Embryonic facial prominence (tissue), 1 donor: Measurements from ENCODE around the gene OSBPL9.
"Not testable (repeated sequence)": the region's sequence is repeated elsewhere in the genome, so short reads cannot be mapped to it uniquely, and the experiment has no call there.

ENCODE experiments used
- DNase-seq: peaks from one replicate; pipeline ENCODE4 v3.0.0-alpha.2; 2016; ENCODE audit errors: extremely low spot score

OSBPL9 gene

DNA sequence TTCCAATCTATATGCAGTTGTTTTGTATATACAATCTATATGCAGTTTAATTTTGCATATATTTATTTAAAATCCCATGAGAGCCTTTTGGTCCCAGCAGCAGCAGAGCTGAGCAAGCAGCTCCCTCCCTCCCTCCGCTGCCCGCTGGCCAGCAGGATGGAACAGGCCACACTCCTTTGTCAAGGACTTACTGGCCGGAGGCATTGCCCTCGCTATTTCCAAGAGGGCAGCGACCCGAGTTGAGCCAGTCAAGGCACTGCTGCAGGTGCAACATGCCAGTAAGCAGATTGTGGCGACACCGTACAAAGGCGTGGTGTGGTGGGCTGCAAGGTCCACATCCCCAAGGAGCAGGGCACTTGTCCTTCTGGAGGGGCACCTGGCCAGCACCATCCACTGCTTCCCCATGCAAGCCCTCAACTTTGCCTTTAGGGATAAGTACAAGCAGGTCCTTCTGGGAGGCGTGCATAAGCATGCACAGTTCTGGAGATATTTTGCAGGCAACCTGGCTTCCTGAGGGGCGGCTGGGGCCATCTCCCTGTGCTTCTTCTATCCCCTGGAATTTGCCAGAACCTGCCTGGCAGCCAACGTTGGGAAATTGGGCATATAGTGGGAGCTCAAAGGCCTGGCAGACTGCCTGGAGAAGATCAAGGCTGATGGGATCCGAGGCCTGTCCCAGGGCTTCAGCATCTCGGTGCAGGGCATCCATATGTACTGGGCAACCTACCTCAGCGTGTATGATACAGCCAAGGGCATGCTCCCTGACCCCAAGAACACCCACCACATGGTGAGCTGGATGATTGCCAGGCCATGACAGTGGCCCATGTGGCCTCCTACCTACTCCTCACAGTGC, 92.2 kb downstream of the OSBPL9 start:
- no peak for DNase-seq

DNA sequence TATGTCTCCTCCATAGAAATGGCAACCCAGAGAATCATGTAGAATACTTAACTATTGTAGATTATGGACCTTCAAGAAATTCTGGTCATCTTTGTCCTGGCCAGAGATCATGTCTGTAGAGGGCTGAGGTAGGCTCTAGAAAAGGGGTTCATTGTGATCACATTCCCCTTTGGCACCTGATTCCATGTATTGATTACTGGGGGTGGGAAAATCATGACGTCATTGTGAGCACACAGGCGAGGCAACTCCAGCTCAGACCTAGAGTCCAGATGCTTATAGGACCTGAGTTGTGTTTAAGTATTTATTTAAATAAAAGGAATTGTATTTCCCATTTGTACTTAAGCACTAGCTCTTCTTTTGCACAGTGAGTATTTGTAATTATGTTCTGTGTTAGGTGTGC, 93.1 kb downstream of the OSBPL9 start:
- no peak for DNase-seq

DNA sequence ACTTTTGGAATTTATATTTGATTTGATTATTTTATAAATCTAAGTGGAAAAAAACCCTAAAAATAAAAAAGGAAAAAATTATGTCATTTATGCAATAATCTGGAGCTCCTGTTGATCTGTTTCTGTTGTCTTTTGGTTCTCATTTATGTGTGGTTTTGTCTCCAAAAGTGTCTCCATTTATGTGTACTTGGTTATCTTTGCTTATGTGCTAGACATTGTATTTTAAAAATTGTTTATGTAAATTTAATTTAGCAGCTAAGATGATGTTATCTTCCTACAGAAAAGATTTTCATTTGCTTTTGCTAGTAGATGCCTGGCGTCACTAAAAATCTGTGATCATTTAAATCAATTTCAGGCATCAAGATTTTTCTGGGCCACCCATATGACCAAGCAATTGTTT, 95.7 kb downstream of the OSBPL9 start:
- DNase-seq = no peak

DNA sequence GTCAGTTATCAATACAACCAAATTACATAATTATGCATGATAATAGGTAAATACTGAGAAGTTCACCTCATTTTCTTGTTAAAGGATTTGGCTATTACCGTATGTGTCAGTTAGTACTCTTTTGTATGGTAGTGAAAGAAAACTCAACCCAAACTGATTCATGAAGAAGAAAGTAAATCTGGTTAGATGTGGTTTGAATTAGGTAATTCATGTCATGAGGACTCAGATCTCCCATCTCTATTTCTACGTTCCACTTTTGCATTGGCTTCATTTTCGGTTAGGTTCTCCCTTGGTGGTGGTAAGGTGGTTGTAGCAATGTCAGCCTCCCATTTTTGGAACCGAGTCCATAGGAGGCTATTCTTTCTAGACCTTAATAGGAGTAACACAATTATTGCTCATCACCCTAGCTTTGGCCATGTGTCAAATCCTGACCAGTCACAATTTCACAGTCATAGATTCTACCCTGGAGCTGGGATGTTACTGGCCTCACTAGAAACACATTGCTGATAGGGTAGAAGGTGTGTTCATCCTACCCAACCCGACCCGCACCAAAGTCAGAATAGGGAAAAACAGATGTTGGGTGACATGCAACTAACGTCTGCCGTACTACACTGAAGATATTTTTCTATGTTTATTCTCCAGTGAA, 97.6 kb downstream of the OSBPL9 start:
- no peak for DNase-seq

DNA sequence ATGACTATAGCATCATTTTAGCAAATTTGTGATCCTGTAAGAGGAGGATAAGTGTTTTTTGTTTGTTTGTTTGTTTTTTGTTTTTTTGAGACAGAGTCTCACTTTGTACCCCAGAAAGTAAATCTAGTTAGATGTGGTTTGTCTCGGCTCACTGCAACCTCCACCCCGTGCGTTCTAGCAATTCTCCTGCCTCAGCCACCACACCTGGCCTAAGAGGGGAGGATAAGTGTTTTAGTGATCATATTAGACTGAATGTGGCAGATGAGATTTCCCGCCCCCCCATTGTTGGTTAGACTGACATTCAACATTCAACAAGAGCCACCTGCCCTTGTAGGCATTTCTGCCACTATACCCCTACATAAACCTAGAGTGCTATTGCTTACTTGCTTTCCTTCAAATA, 98.5 kb downstream of the OSBPL9 start:
- DNase-seq = no peak

DNA sequence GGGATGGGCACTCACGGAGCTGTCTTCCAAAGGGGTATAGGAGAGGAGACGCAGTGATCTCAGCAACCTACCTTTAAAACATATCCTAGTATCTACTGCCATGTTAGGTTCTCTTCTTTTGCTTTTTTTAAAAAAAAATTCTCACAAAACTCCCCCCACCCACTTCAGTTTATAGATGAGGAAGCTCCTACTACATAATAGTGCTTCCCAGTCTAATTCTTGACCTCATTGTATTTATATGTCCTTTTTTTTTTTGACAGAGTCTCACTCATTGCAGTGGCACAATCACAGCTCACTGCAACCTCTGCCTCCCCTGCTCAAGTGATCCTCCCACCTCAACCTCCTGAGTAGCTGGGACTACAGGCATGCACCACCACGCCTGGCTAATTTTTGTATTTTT, 99.9 kb downstream of the OSBPL9 start:
- no peak for DNase-seq

DNA sequence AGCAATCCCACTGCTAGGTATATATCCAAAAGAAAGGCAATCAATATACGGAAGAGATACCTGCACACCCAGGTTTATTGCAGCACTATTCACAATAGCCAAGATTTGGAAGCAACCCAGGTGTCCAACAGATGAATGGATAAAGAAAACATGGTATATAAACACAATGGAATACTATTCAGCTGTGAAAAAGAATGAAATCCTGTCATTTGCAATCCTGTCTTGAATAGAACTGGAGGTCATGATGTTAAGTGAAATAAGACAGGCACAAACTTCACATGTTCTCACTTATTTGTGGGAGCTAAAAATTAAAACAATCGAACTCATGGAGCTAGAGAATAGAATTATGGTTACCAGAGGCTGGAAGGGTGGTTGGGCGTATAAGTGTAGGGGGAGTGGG, 101.0 kb downstream of the OSBPL9 start:
- DNase-seq = no peak

DNA sequence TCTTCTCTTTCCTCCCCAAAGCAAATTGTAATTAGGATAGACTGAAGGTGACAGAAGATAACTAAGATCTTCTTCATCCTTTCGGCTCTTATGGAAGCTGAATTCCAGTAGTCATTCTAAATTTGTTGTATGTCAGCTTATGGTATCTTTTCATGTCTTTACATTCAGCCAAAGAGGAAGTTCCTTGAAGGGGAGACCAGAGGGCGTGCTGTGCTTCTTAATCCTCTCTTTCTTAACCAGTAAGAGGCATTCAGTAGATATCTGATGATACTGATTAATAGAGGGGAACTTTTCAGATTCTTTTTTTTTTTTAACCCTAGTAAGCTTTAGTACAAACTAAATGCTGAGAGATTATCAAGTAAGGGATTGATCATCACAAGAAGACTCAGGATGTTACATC, 102.3 kb downstream of the OSBPL9 start:
- DNase-seq = no peak

DNA sequence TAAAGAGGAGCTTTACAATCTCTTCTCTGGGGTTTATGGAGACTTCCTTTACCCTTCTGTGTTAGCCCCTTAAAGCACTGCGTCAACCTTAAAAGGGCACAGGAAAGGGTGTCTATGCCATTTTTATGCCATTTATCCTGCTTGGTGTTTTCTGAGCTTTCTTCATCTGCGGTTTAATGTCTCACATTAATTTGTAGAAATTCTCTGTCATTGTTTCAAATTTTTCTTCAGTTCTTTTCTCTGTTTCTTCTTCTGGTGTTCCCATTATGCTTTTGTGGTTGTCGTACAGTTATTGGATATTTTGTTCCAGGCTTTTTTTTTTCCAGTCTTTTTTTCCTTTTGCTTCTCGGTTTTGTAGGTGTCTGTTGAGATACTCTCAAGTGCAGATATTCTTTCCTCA, 107.9 kb downstream of the OSBPL9 start:
- no peak for DNase-seq

DNA sequence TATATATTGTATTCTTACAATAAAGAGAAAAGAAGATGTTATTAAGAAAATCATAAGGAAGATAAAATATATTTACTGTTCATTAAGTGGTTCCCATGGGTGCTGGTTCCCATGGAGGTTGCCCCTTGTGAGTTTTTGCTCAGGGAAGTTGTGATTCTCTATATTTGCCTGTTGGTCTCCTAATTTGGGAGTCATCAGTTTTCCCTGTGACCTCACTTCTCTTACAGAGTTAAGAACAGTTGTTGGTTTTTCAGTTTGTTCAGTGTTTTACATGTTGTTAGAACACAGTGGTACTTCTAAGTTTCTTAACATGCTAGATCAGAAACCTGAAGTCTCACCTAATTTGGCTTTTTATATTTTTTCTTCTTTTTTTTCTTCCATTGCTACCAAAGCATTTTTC, 109.2 kb downstream of the OSBPL9 start:
- no peak for DNase-seq

DNA sequence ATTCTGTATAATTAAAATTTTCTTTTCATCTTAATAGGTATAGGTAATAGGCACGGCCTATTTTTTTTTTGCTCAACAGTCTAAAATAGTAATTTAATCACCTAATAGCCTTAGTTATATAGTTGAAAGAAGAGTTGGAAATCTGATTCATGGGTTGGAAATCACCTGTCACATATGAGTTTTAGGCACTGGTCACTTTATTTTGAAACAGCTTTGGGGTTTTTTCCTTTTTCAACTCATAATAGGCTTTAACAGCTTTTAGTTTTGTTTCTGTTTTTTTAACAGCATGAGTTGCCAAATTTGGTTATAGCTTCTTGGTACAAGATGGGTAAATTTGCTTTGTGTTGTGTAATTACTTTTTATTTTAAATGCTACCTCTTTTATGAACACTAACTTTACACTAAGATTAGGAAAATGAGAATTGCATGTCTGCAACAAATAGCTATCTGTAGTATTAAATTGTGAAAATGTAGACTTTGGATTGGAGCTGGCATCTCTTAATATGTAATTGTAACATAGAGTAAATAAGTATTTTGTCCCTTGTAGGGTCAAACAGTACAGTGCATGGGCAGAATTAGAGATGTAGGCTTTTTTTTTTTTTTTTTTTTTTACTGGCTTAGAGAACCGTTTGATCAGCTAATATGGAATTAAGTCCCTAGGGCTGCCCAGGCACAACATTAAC, 109.8 kb downstream of the OSBPL9 start:
- no peak for DNase-seq

DNA sequence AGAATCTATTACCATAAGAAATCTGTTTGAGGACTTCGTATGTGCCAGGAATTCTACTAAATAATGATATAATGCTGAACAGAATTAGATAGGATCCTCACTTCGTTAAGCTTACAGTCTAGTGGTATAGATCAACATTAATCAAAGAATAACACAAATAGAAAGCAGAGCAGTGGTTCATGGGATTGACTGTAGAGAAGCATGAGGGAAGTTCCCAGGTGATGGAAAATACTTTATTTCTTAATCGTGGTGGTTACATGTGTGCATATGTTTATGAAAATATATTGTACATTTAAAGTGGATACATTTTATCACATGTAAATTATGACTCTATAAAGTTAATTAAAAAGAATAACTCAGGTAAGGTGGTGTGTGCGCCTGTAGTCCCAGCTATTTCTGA, 110.5 kb downstream of the OSBPL9 start:
- DNase-seq = no peak

DNA sequence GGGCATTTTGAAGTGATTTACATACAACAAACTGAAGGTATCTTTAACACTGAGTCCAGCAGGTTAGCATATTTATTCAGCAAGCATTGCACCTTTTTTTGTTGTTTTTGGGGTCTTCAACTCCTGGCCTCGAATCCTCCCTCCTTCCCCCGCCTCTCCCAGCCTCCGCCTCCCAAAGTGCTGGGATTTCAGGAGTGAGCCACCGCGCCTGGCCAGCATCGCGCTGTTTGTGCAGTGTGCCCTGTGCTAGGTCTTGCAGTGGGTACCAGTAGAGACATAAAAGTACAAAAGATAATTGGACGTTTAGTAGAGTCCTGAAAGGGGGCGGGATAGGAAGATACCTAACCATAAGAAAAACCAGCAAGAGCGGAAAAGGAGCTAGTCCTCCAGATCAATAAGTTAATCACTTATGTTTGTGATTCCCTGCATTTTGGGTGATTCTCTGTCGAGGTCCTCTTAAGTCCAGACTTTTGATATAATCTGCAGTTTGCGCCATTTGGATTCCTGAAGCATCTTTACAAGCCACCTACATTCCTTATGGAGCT, 111.8 kb downstream of the OSBPL9 start:
- no peak for DNase-seq

DNA sequence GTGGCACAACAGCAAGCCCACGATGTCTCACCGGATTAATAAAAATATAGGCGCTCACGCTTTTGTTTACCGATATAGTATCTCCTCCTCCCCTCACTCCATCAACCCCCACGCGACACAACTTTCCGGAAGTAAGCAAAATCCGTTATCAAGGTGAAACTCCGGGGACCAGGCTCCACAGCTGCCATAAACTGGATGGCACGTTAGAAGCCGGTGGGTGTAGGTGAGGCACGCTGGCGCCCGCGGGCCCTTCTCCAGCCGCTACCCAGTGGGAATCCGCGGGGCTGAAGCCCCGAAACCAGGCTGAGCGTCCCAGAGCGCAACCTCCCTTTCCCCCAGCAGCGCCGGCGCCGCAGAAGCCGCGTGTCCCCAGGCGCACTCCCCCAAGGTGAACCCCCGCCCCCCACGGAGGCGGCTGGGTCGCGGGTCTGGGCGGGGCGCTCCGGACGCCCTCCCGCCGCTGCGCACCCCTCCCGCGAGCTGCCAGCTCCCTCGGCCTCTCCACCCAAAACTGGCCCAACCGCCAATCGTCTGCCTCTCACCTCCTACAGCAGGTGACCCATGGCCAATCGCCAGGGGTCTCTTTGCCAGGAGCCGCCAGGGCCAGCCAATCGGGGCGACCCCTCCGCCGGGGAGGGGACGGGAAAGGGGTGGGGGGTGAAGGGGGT, 112.4 kb downstream of the OSBPL9 start:
- peak; percentile 52 for DNase-seq

DNA sequence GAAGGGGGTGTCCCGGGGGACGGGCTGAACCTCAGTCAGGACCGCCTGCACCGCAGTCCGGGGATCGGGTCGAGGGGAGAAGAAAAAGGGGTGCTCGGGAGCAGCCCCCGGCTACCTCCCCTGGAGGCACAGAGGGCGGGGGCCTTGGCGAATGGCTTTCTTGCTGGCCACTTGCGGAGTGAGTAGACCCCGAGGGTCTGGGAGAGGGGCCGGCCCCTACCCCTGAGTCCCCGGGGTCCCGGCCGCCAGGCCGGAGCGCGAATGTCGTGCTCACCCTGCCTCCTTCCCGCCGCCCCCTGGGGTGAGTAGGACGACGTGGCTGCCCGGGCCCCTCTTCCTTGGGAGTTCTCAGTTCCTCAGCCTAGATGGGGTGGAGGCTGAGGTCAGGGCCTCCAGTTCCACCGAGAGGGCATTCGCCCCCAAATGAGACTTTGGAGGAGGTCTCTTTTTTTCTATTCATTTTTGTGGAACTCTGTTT, 113.0 kb downstream of the OSBPL9 start:
- no peak for DNase-seq

DNA sequence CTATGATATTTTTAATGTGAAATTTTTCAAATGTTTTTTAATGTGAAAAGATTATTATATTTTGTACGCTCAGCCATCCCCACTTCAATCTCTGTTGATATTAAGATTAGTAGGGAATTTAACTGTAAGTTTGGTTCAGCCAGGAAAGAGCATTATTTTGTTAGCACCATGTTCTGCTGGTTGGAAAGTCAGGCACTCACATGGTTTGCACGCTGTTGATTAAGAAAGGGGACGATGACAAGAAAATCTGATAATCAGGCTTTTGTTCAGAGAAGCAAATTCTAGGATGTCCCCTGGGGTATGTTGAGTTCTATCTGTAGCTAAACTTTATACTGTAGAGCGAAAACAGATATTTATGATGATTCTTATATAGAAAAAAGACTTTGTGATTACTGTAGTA, 115.1 kb downstream of the OSBPL9 start:
- DNase-seq = no peak

DNA sequence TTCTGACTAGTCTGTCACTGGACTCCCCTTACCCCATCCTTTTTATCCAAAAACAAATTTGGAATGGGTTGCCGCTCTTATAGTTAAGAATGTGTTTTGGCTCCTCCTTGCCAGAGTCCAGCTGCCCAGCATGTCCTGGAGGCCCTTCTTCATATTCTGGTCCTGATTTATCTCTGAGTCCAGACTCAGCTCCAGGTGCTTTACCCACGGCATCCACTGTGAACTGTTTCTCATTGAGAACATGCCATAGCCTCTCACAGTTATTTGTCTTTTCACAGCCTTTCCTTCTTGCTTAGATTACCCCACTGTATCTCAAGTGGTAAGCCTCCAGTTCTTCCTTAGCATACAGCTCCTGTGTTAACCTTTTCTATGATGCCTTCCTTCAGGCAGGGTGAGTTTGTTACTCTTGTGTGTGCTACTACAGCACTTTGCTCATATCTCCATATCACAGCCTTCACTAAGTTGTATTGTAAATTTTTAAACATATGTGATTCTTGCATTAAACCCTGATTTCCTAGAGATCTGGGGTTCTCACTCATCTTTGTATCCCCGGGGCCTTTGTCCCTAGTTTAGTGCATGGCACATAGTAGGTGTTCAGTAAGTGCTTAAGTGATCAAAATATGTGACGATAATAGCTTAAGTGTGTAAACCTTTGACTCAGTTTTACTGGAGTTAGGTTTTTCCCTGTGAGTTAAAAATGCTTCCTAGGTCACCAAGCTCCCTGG, 116.0 kb downstream of the OSBPL9 start:
- no peak for DNase-seq

DNA sequence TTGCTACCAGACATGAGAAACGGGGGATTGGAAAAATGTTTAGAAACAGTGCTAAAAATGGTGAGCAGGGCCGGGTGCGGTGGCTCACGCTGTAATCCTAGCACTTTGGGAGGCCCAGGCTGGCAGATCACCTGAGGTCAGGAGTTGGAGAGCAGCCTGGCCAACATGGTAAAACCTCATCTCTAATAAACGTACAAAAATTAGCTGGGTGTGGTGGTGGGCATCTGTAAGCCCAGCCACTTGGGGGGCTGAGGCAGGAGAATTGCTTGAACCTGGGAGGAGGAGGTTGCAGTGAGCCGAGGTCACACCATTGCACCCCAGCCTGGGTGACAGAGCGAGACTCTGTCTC, 116.5 kb downstream of the OSBPL9 start:
- DNase-seq = not testable (repeated sequence)

DNA sequence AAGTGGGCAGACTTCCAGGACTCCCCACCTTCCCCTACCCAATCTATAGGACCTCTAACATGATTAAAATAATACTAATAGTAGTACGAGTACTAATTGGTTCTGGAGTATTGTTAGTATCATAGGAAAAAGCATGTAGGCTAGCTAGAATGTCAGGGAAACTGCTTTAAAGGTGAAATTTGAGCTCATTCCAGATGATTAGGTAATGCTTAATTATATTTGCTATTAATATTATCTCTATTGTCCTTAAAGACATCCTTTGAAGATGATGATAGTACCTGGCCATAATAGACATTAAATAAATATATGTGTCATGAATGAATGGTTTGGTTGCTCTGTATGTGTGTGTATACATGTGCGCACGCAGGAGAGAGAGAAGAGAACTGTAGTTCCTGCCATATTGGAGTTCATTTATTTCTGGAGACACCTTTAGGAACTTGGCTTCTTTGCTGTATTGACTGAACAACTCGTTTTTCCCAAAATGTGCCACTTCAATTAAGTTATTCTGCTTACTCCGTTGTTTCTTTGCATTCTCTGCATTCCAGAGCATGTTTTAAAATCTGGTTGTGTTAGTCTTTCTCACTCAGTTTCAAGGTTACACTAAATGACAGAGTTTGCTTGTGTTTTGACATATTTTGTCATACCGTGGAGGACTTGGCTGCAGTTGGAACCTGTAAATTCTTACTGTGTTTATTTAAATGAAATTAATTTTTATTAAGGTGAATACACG, 117.1 kb downstream of the OSBPL9 start:
- no peak for DNase-seq

DNA sequence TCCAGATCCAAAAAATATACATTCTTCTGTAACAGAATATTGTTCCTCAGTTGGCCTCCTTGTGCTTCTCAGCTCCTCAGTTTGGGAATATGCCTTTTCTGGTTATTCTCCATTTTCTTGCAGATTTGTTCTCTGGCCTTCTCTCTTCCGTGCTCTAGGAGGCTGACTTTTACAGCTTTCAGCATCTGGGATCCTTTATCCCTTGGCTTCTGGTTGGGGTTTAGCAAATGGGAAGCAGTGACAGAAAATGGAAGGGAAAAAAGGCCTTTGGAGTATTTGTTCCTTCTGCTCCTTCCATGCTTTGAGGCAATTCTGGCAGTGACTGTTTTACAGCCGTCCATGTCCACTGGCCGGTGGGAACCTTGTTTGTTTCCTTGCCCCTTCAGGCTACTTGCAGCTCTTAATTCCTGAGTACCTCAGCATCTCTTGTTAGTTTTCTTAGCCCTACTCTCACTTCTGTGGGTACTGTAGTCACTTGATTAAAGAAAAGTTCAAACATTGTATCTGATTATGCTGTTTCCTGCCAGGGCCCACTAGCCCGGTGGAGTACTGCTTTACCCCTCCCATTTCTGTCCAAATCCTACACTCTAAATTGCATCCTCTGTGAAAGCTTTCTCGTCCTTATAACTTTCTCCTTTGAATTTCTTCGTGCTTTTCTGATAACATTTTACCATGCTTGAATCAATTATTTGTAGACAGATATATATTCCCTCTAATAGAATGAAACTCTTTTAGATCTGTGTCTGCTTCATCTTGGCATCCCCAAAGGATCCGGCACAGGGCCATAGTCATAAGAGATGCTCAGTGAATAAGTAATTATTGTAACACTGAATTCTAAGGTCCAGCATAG, 118.2 kb downstream of the OSBPL9 start:
- no peak for DNase-seq
